Measurements from ENCODE around the gene BRS3. TPM values are rescaled to one million over a fixed set of nuclear protein-coding genes. Genes with fewer than 3 reads are reported as not detected.
A peak's percentile ranks its signal among the peaks of the same experiment; 100 is the strongest.

BRS3 gene
- total RNA-seq, 4 donors from 2014 or later: not detected

- no peak for TF ChIP-seq CTCF (IDR thresholded peaks at IDR 0.05)
- ATAC-seq (ENCODE audit: low FRiP score) (no peak), DNase-seq (ENCODE audit: low spot score) (no peak)
These were observed 4.1 kb downstream of the BRS3 start for GRCh38 chrX:136491832-136492231.

GRCh38 chrX:136493011-136493410 is 5.3 kb downstream of the BRS3 start:
- ATAC-seq (ENCODE audit: low FRiP score): no peak
- DNase-seq (ENCODE audit: low spot score): no peak
- TF ChIP-seq CTCF (IDR thresholded peaks at IDR 0.05): no peak

- TF ChIP-seq CTCF (IDR thresholded peaks at IDR 0.05): no peak
- ATAC-seq (ENCODE audit: low FRiP score): no peak
- DNase-seq (ENCODE audit: low spot score): no peak
These were observed 7.3 kb downstream of the BRS3 start for GRCh38 chrX:136495043-136495442.

DNA sequence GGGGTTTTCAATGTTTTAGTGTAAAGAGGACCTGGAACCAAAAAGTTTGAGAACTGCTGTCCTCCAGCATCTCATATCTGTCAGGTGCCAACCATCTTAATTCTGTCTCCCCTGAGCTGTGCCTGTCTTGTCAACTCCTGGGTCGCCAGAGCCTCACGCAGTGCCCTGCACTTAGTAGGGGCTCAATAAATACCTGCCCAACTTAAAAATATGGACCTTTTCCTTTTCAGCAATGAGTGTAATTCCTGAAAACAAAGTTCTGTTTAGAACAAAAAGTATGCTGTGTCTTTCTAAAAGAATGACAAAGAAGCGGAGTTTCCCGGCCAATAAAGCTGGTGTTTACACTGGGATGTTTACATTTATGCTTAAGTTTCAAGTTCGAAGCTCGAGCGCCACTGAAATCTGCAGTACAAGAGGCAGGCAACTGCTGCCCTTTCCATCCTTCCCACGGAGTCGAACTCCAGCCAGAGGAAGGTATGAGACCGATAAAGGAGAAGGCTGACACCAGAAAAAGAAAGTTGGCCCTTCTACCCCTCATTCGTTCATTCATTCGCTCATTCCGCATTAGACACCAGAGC is 8.5 kb downstream of the BRS3 start:
- TF ChIP-seq CTCF (IDR thresholded peaks at IDR 0.05): no peak
- ATAC-seq (ENCODE audit: low FRiP score) (no peak), DNase-seq (ENCODE audit: low spot score) (no peak)

- ATAC-seq (ENCODE audit: low FRiP score): peak; percentile 90
- TF ChIP-seq CTCF (IDR thresholded peaks at IDR 0.05): no peak
- DNase-seq (ENCODE audit: low spot score): peak; percentile 51
These were observed 9.2 kb downstream of the BRS3 start for GRCh38 chrX:136496764-136497555.

DNA sequence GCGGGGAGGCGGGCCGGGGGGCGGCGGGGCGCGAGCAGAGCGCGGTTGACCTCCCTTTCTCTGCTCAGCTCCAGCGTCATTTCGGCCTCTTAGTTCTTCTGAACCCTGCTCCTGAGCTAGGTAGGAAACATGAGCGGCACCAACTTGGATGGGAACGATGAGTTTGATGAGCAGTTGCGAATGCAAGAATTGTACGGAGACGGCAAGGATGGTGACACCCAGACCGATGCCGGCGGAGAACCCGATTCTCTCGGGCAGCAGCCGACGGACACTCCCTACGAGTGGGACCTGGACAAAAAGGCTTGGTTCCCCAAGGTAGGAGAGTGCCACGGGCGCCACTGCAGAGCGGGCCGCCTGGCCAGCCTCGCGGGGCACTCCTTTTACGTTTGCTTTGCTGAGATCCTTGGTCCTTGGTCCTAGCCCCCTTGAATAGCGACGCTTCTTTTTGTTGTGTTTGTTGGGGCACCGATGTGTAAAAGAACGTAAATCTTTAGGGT is 9.9 kb downstream of the BRS3 start, which contains the start of gene HTATSF1:
Gene HTATSF1, plus strand, starts transcription at position 37 of the 497 bp plus-strand sequence. Its CDS starts 93 bp downstream, at position 130.
- DNase-seq (ENCODE audit: low spot score) (no peak), ATAC-seq (ENCODE audit: low FRiP score) (no peak)
- no peak for TF ChIP-seq CTCF (IDR thresholded peaks at IDR 0.05)

Measured in omental fat pad (tissue), 4 donors.